Mesendoderm (in vitro differentiated cells): Measurements from ENCODE around the gene ARHGAP20.
A peak's percentile ranks its signal among the peaks of the same experiment; 100 is the strongest.

Source experiments
- DNase-seq: peaks from one replicate; pipeline ENCODE4 v3.0.0; 2013
- H2AK5ac ChIP-seq: 2 replicates; pipeline ENCODE4 v1.6.1; 2013; ENCODE audit warnings: low read length, inconsistent platforms
- H2BK120ac ChIP-seq: 2 replicates; pipeline ENCODE4 v1.6.1; 2013; ENCODE audit warnings: low read depth, mild to moderate bottlenecking, low read length, moderate library complexity, mixed read lengths
- H2BK15ac ChIP-seq: replicated peaks from 2 replicates; pipeline ENCODE4 v1.6.1; 2013; ENCODE audit warnings: low read depth, mild to moderate bottlenecking, moderate library complexity
- H2BK5ac ChIP-seq: 2 replicates; pipeline ENCODE4 v1.6.1; 2013; ENCODE audit warnings: low read length, inconsistent platforms
- H3K18ac ChIP-seq: 2 replicates; pipeline ENCODE4 v1.6.1; 2013; ENCODE audit warnings: mild to moderate bottlenecking, low read length, mixed read lengths
- H3K23ac ChIP-seq: one replicate; pipeline ENCODE4 v1.6.1; 2013; ENCODE audit warnings: low read length
- H3K27ac ChIP-seq: 2 replicates; pipeline ENCODE4 v1.5.1; 2013; ENCODE audit warnings: low read depth, mild to moderate bottlenecking, inconsistent platforms, low read length, moderate library complexity
- H3K27me3 ChIP-seq: 2 replicates; pipeline ENCODE4 v1.6.1; 2013; ENCODE audit warnings: low read length, control low read depth, mild to moderate bottlenecking, inconsistent platforms; ENCODE audit not compliant: insufficient read depth, poor library complexity
- H3K36me3 ChIP-seq: 2 replicates; pipeline ENCODE4 v1.6.1; 2013; ENCODE audit warnings: low read length, inconsistent platforms; ENCODE audit not compliant: control insufficient read depth, insufficient read depth
- H3K4ac ChIP-seq: one replicate; pipeline ENCODE4 v1.6.1; 2013; ENCODE audit warnings: low read depth, mild to moderate bottlenecking, low read length, moderate library complexity
- H3K4me1 ChIP-seq: 2 replicates; pipeline ENCODE4 v1.6.1; 2013; ENCODE audit warnings: low read depth, low read length, inconsistent platforms; ENCODE audit not compliant: control insufficient read depth
- H3K4me2 ChIP-seq: 2 replicates; pipeline ENCODE4 v1.6.1; 2013; ENCODE audit warnings: low read length
- H3K4me3 ChIP-seq: 2 replicates; pipeline ENCODE4 v1.5.1; 2013; ENCODE audit warnings: mild to moderate bottlenecking, low read length
- H3K56ac ChIP-seq: one replicate; pipeline ENCODE4 v1.6.1; 2013; ENCODE audit warnings: low read length
- H3K79me1 ChIP-seq: 2 replicates; pipeline ENCODE4 v1.6.1; 2013; ENCODE audit warnings: low read length, inconsistent platforms
- H3K79me2 ChIP-seq: 2 replicates; pipeline ENCODE4 v1.6.1; 2013; ENCODE audit warnings: mild to moderate bottlenecking, low read length; ENCODE audit not compliant: control insufficient read depth, insufficient read depth
- H3K9ac ChIP-seq: 2 replicates; pipeline ENCODE4 v1.6.1; 2013; ENCODE audit warnings: low read length, inconsistent platforms
- H4K5ac ChIP-seq: one replicate; pipeline ENCODE4 v1.6.1; 2013; ENCODE audit warnings: low read length
- H4K8ac ChIP-seq: one replicate; pipeline ENCODE4 v1.6.1; 2013; ENCODE audit warnings: low read depth, mild to moderate bottlenecking, control low read depth, low read length, moderate library complexity
- WGBS: extraction: QIAGEN DNeasy Blood & Tissue Kit; methylation state at CpG from one replicate; pipeline ENCODE4 v1.1.7; 2013; ENCODE audit warnings: low lambda C conversion rate, missing lambda C conversion rate; ENCODE audit not compliant: insufficient coverage; ENCODE audit errors: extremely low coverage; 5-methylcytosine and 5-hydroxymethylcytosine counted together

The ARHGAP20 gene

GRCh38 chr11:110713449-110713776 lies 1.2 kb upstream of the ARHGAP20 start:
- Histone ChIP-seq H3K4me3 (no peak overlapping the region), H3K4ac (no peak overlapping the region), H3K4me1 (no peaks in the 10 kb centered on the region), H3K9ac (no peak overlapping the region), H2BK5ac (no peak overlapping the region), H4K8ac (no peak overlapping the region), H3K18ac (no peak overlapping the region), H3K23ac (no peak overlapping the region), H2BK120ac (no peak overlapping the region), H4K5ac (no peak overlapping the region), H3K36me3 (no peaks in the 10 kb centered on the region), H3K56ac (no peak overlapping the region), H2AK5ac (no peak overlapping the region), H3K4me2 (no peak overlapping the region), H3K79me1 (no peaks in the 10 kb centered on the region), H3K79me2 (no peaks in the 10 kb centered on the region), H3K27me3 (peaks cover 18% of the 10 kb centered on the region), H2BK15ac (no peak overlapping the region), H3K27ac (no peak overlapping the region)
- DNase-seq = no peak
- WGBS = no CpG with 5 or more reads among the region's 9 CpGs

GRCh38 chr11:110712659-110713448 lies 617 bp upstream of the ARHGAP20 start:
- Histone ChIP-seq H3K4me2 (peak overlapping the region; percentile 91), H3K4me3 (peak overlapping the region; percentile 32), H3K9ac (peak overlapping the region; percentile 61), H2AK5ac (no peak overlapping the region), H3K79me1 (no peaks in the 10 kb centered on the region), H3K4ac (no peak overlapping the region), H2BK120ac (no peak overlapping the region), H3K18ac (no peak overlapping the region), H3K79me2 (no peaks in the 10 kb centered on the region), H3K4me1 (no peaks in the 10 kb centered on the region), H2BK15ac (no peak overlapping the region), H3K27ac (no peak overlapping the region), H3K27me3 (peaks cover 18% of the 10 kb centered on the region), H4K5ac (no peak overlapping the region), H3K23ac (peak overlapping the region; percentile 56), H4K8ac (no peak overlapping the region), H3K36me3 (no peaks in the 10 kb centered on the region), H3K56ac (peak overlapping the region; percentile 63), H2BK5ac (no peak overlapping the region)
- DNase-seq = peak; percentile 42
- WGBS = no CpG with 5 or more reads among the region's 50 CpGs

- no peak for DNase-seq
- Histone ChIP-seq H3K23ac (no peak overlapping the region), H3K27ac (no peak overlapping the region), H3K4me1 (no peaks in the 10 kb centered on the region), H3K27me3 (peaks cover 18% of the 10 kb centered on the region), H3K36me3 (no peaks in the 10 kb centered on the region), H3K4me2 (peak overlapping the region; percentile 74), H3K9ac (peak overlapping the region; percentile 54), H4K8ac (no peak overlapping the region), H3K79me2 (no peaks in the 10 kb centered on the region), H2BK5ac (no peak overlapping the region), H3K56ac (peak overlapping the region; percentile 75), H4K5ac (no peak overlapping the region), H3K79me1 (no peaks in the 10 kb centered on the region), H2BK120ac (no peak overlapping the region), H3K4me3 (peak overlapping the region; percentile 13), H3K4ac (no peak overlapping the region), H2BK15ac (no peak overlapping the region), H3K18ac (no peak overlapping the region), H2AK5ac (no peak overlapping the region)
- WGBS = no CpG with 5 or more reads among the region's 24 CpGs
These were observed 825 bp downstream of the ARHGAP20 start for GRCh38 chr11:110711448-110711775.

- Histone ChIP-seq H3K56ac (no peak overlapping the region), H2AK5ac (no peak overlapping the region), H3K79me1 (no peaks in the 10 kb centered on the region), H2BK120ac (no peak overlapping the region), H3K4me2 (peak overlapping the region; percentile 4), H4K5ac (no peak overlapping the region), H3K4me1 (no peaks in the 10 kb centered on the region), H2BK15ac (no peak overlapping the region), H2BK5ac (no peak overlapping the region), H3K9ac (no peak overlapping the region), H4K8ac (no peak overlapping the region), H3K36me3 (no peaks in the 10 kb centered on the region), H3K4me3 (no peak overlapping the region), H3K18ac (no peak overlapping the region), H3K4ac (no peak overlapping the region), H3K27me3 (peaks cover 18% of the 10 kb centered on the region), H3K23ac (no peak overlapping the region), H3K79me2 (no peaks in the 10 kb centered on the region), H3K27ac (no peak overlapping the region)
- peak; percentile 26 for DNase-seq
- no CpG with 5 or more reads among the region's 33 CpGs for WGBS
These were observed 1.4 kb downstream of the ARHGAP20 start for GRCh38 chr11:110710628-110711381.

- Histone ChIP-seq H3K27me3 (no peaks in the 10 kb centered on the region), H3K27ac (no peak overlapping the region), H3K79me1 (no peaks in the 10 kb centered on the region), H3K9ac (no peak overlapping the region), H4K8ac (no peak overlapping the region), H2BK120ac (no peak overlapping the region), H3K79me2 (no peaks in the 10 kb centered on the region), H2BK5ac (no peak overlapping the region), H3K56ac (no peak overlapping the region), H3K4ac (no peak overlapping the region), H3K4me3 (no peak overlapping the region), H2AK5ac (no peak overlapping the region), H3K4me1 (no peaks in the 10 kb centered on the region), H3K36me3 (no peaks in the 10 kb centered on the region), H3K23ac (no peak overlapping the region), H3K4me2 (no peak overlapping the region), H4K5ac (no peak overlapping the region), H3K18ac (no peak overlapping the region), H2BK15ac (no peak overlapping the region)
- no peak for DNase-seq
- WGBS = no CpG with 5 or more reads among the region's 5 CpGs
These were observed 7.9 kb downstream of the ARHGAP20 start for GRCh38 chr11:110704210-110704864.
